ENCODE data around the gene MOK. TPM values are rescaled to one million over a fixed set of nuclear protein-coding genes. Genes with fewer than 3 reads are reported as not detected.

The MOK gene
- total RNA-seq, 1 donor from 2014 or later: 5.2 TPM

- H3K36me3 ChIP-seq (ENCODE audit: control insufficient read depth in 3 of 3, insufficient read depth in 3 of 3, low read length in 3 of 3): peaks cover 26 to 34% (median 32%) of the 10 kb centered on the region in 3 donors
These were observed 98.0 kb downstream of the MOK start for GRCh38 chr14:102206918-102207317.

DNA sequence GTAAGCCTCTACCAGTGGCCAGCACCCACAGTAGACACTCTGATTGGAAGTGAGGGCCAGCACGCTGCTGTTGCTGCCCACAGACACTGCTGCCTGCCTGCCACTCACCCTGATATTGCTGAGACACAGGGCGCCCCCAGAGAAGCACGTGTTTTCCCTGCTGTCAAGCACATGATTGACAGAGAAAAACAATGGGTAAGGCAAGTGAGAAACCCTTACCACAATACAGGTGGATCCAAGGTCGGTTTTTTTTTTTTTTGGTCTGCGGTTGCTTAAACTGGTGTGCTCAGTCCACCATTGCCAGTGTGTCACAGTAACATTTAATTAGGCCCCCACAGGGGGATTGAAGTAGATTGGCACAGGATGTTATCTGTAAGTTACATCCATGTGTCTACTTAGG lies 99.4 kb downstream of the MOK start:
- Histone ChIP-seq H3K9ac (ENCODE audit: low read depth in 1 of 3, low read length in 3 of 3) (no peak overlapping the region), H3K36me3 (ENCODE audit: control insufficient read depth in 3 of 3, insufficient read depth in 3 of 3, low read length in 3 of 3) (peaks cover 22 to 33% (median 31%) of the 10 kb centered on the region in 3 donors), H3K4me1 (ENCODE audit: control insufficient read depth in 3 of 3, insufficient read depth in 3 of 3, low read length in 3 of 3) (peaks cover 0 to 26% (median 12%) of the 10 kb centered on the region in 3 donors), H3K4me3 (ENCODE audit: low read length in 3 of 3) (no peak overlapping the region), H3K27me3 (ENCODE audit: control insufficient read depth in 3 of 3, insufficient read depth in 3 of 3, low read length in 3 of 3) (no peaks in the 10 kb centered on the region), H3K27ac (ENCODE audit: low read depth, low read length) (no peak overlapping the region), H3K9me3 (ENCODE audit: control insufficient read depth in 3 of 3, low read length in 3 of 3) (no peaks in the 10 kb centered on the region)

More at GRCh38 chr14:102206918-102207317, 98.0 kb downstream of the MOK start:
- H3K4me3 ChIP-seq (ENCODE audit: low read length in 3 of 3): no peak overlapping the region
- H3K4me1 ChIP-seq (ENCODE audit: control insufficient read depth in 3 of 3, insufficient read depth in 3 of 3, low read length in 3 of 3): peaks cover 0 to 22% (median 9%) of the 10 kb centered on the region in 3 donors
- no peaks in the 10 kb centered on the region for H3K9me3 ChIP-seq (ENCODE audit: control insufficient read depth in 3 of 3, low read length in 3 of 3)
- H3K27me3 ChIP-seq (ENCODE audit: control insufficient read depth in 3 of 3, insufficient read depth in 3 of 3, low read length in 3 of 3): no peaks in the 10 kb centered on the region
- H3K9ac ChIP-seq (ENCODE audit: low read depth in 1 of 3, low read length in 3 of 3): no peak overlapping the region
- H3K27ac ChIP-seq (ENCODE audit: low read depth, low read length): no peak overlapping the region

DNA sequence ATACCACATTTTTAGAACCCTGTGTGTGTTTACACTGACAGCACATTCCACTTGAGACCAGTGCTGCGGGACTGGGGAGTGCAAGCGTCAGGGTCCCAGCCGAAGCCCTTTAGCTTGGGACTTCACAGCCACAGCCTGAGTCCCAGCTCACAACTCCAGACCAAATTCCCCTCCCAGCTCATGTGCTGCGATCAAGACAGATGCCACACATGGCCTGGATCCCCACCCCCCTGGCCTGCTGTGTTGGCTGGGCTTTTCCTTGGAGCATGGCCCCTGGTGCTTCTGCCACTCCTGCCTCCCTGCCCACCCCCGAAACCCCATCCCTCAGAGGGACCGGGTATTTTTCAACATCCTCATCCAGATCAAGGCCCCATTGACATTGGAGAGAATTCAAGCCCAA lies 101.6 kb downstream of the MOK start:
- peaks cover 13 to 40% (median 39%) of the 10 kb centered on the region in 3 donors for H3K36me3 ChIP-seq (ENCODE audit: control insufficient read depth in 3 of 3, insufficient read depth in 3 of 3, low read length in 3 of 3)
- no peaks in the 10 kb centered on the region for H3K27me3 ChIP-seq (ENCODE audit: control insufficient read depth in 3 of 3, insufficient read depth in 3 of 3, low read length in 3 of 3)
- peaks cover 0 to 12% (median 3%) of the 10 kb centered on the region in 3 donors for H3K4me1 ChIP-seq (ENCODE audit: control insufficient read depth in 3 of 3, insufficient read depth in 3 of 3, low read length in 3 of 3)

GRCh38 chr14:102202944-102203343 lies 102.0 kb downstream of the MOK start:
- Histone ChIP-seq H3K4me1 (ENCODE audit: control insufficient read depth in 3 of 3, insufficient read depth in 3 of 3, low read length in 3 of 3) (peaks cover 0 to 12% (median 3%) of the 10 kb centered on the region in 3 donors), H3K9ac (ENCODE audit: low read depth in 1 of 3, low read length in 3 of 3) (no peak overlapping the region), H3K27ac (ENCODE audit: low read depth, low read length) (no peak overlapping the region), H3K9me3 (ENCODE audit: control insufficient read depth in 3 of 3, low read length in 3 of 3) (no peaks in the 10 kb centered on the region), H3K36me3 (ENCODE audit: control insufficient read depth in 3 of 3, insufficient read depth in 3 of 3, low read length in 3 of 3) (peaks cover 16 to 41% (median 36%) of the 10 kb centered on the region in 3 donors), H3K27me3 (ENCODE audit: control insufficient read depth in 3 of 3, insufficient read depth in 3 of 3, low read length in 3 of 3) (no peaks in the 10 kb centered on the region), H3K4me3 (ENCODE audit: low read length in 3 of 3) (no peak overlapping the region)

More for the DNA sequence above, 101.6 kb downstream of the MOK start:
- Histone ChIP-seq H3K27ac (ENCODE audit: low read depth, low read length) (no peak overlapping the region), H3K4me3 (ENCODE audit: low read length in 3 of 3) (no peak overlapping the region), H3K9ac (ENCODE audit: low read depth in 1 of 3, low read length in 3 of 3) (no peak overlapping the region), H3K9me3 (ENCODE audit: control insufficient read depth in 3 of 3, low read length in 3 of 3) (no peaks in the 10 kb centered on the region)

DNA sequence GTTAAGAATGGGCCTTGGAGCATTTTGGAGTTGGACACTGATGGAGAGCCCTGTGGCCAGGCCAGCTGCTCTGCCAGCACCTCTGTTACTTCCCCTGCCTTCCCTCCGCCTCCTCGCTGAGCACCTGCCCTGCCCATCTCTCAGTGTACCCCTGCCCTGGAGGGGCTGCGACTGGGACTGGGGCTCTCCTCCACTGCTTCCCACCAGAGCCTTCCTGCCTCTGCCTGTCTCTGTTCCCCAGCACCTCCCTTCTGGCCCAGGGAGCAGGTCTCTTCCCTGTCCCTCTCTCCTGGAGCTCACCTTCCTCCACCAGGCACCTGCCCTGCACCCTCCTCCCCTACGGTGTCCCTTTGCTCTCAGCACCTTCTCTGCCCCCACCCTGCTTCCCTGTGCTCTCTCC lies 103.2 kb downstream of the MOK start:
- Histone ChIP-seq H3K9ac (ENCODE audit: low read depth in 1 of 3, low read length in 3 of 3) (no peak overlapping the region), H3K27me3 (ENCODE audit: control insufficient read depth in 3 of 3, insufficient read depth in 3 of 3, low read length in 3 of 3) (no peaks in the 10 kb centered on the region), H3K27ac (ENCODE audit: low read depth, low read length) (no peak overlapping the region), H3K4me1 (ENCODE audit: control insufficient read depth in 3 of 3, insufficient read depth in 3 of 3, low read length in 3 of 3) (peaks cover 8 to 19% (median 8%) of the 10 kb centered on the region in 3 donors), H3K9me3 (ENCODE audit: control insufficient read depth in 3 of 3, low read length in 3 of 3) (no peaks in the 10 kb centered on the region), H3K4me3 (ENCODE audit: low read length in 3 of 3) (no peak overlapping the region), H3K36me3 (ENCODE audit: control insufficient read depth in 3 of 3, insufficient read depth in 3 of 3, low read length in 3 of 3) (peaks cover 16 to 36% (median 32%) of the 10 kb centered on the region in 3 donors)

- Histone ChIP-seq H3K27me3 (ENCODE audit: control insufficient read depth in 3 of 3, insufficient read depth in 3 of 3, low read length in 3 of 3) (no peaks in the 10 kb centered on the region), H3K4me3 (ENCODE audit: low read length in 3 of 3) (no peak overlapping the region), H3K9ac (ENCODE audit: low read depth in 1 of 3, low read length in 3 of 3) (no peak overlapping the region), H3K36me3 (ENCODE audit: control insufficient read depth in 3 of 3, insufficient read depth in 3 of 3, low read length in 3 of 3) (peaks cover 14 to 33% (median 29%) of the 10 kb centered on the region in 3 donors), H3K27ac (ENCODE audit: low read depth, low read length) (no peak overlapping the region), H3K4me1 (ENCODE audit: control insufficient read depth in 3 of 3, insufficient read depth in 3 of 3, low read length in 3 of 3) (peaks cover 8 to 19% (median 8%) of the 10 kb centered on the region in 3 donors), H3K9me3 (ENCODE audit: control insufficient read depth in 3 of 3, low read length in 3 of 3) (no peaks in the 10 kb centered on the region)
These were observed 103.6 kb downstream of the MOK start for GRCh38 chr14:102201353-102201738.

- H3K36me3 ChIP-seq (ENCODE audit: control insufficient read depth in 3 of 3, insufficient read depth in 3 of 3, low read length in 3 of 3): peaks cover 14 to 33% (median 29%) of the 10 kb centered on the region in 3 donors
- peaks cover 10 to 19% (median 14%) of the 10 kb centered on the region in 3 donors for H3K4me1 ChIP-seq (ENCODE audit: control insufficient read depth in 3 of 3, insufficient read depth in 3 of 3, low read length in 3 of 3)
- peak overlapping the region in 1 of 3 donors; percentile 12 for H3K9ac ChIP-seq (ENCODE audit: low read depth in 1 of 3, low read length in 3 of 3)
- no peak overlapping the region for H3K4me3 ChIP-seq (ENCODE audit: low read length in 3 of 3)
- no peak overlapping the region for H3K27ac ChIP-seq (ENCODE audit: low read depth, low read length)
- no peaks in the 10 kb centered on the region for H3K9me3 ChIP-seq (ENCODE audit: control insufficient read depth in 3 of 3, low read length in 3 of 3)
- no peaks in the 10 kb centered on the region for H3K27me3 ChIP-seq (ENCODE audit: control insufficient read depth in 3 of 3, insufficient read depth in 3 of 3, low read length in 3 of 3)
These were observed 104.1 kb downstream of the MOK start for GRCh38 chr14:102200690-102201352.

DNA sequence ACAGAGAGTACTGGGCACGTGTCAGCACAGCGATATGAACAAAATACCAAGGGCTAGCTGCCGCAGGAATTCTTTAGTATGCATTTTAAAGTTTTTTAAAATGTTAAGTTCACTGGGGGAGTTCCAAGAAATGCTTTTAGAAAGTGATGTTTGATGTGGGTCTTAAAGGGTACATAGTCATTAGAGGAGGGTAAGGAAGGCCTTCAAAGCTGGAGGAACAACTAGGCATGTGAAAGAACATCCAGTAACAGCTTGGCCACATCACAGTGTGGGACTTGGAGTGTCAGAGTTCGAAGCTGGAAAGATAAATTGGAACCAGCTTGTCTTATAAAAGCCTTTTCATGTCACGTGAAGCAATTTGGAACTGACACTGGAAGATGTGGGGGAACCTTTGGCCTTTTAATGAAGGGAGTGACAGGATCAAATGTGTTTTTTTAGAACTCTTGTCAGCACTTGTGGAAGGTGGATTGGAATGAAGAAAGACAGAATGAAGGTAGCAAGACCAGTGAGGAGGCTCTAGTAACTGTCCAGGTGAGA lies 107.6 kb downstream of the MOK start:
- H3K4me1 ChIP-seq (ENCODE audit: control insufficient read depth in 3 of 3, insufficient read depth in 3 of 3, low read length in 3 of 3): peaks cover 24 to 36% (median 35%) of the 10 kb centered on the region in 3 donors
- H3K9me3 ChIP-seq (ENCODE audit: control insufficient read depth in 3 of 3, low read length in 3 of 3): no peaks in the 10 kb centered on the region
- no peak overlapping the region for H3K4me3 ChIP-seq (ENCODE audit: low read length in 3 of 3)
- H3K27ac ChIP-seq (ENCODE audit: low read depth, low read length): no peak overlapping the region
- no peak overlapping the region for H3K9ac ChIP-seq (ENCODE audit: low read depth in 1 of 3, low read length in 3 of 3)
- no peaks in the 10 kb centered on the region for H3K27me3 ChIP-seq (ENCODE audit: control insufficient read depth in 3 of 3, insufficient read depth in 3 of 3, low read length in 3 of 3)
- peaks cover 6 to 24% (median 15%) of the 10 kb centered on the region in 3 donors for H3K36me3 ChIP-seq (ENCODE audit: control insufficient read depth in 3 of 3, insufficient read depth in 3 of 3, low read length in 3 of 3)

DNA sequence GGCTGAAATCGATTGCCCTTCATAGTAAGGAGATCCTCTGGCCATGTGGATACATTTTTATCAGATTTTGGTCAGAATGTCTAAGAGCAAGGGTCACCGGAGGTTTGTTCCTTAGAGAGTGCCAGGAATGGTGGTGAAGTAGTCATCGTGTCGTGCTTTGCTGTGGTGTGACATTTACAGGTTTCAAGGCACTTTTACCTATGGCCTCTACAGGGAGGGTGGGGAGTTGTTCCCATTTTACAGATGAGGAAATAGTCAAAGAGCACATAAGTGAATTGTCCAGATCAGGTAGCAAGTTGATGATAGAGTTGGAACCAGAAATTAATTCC lies 108.1 kb downstream of the MOK start:
- H3K36me3 ChIP-seq (ENCODE audit: control insufficient read depth in 3 of 3, insufficient read depth in 3 of 3, low read length in 3 of 3): peaks cover 6 to 24% (median 15%) of the 10 kb centered on the region in 3 donors
- no peaks in the 10 kb centered on the region for H3K27me3 ChIP-seq (ENCODE audit: control insufficient read depth in 3 of 3, insufficient read depth in 3 of 3, low read length in 3 of 3)
- no peak overlapping the region for H3K27ac ChIP-seq (ENCODE audit: low read depth, low read length)
- H3K4me1 ChIP-seq (ENCODE audit: control insufficient read depth in 3 of 3, insufficient read depth in 3 of 3, low read length in 3 of 3): peaks cover 24 to 36% (median 35%) of the 10 kb centered on the region in 3 donors
- no peak overlapping the region for H3K9ac ChIP-seq (ENCODE audit: low read depth in 1 of 3, low read length in 3 of 3)
- no peaks in the 10 kb centered on the region for H3K9me3 ChIP-seq (ENCODE audit: control insufficient read depth in 3 of 3, low read length in 3 of 3)
- no peak overlapping the region for H3K4me3 ChIP-seq (ENCODE audit: low read length in 3 of 3)
